ENCODE results near the gene FFAR2. TPM values are rescaled to one million over a fixed set of nuclear protein-coding genes. Genes with fewer than 3 reads are reported as not detected.
A peak's percentile ranks its signal among the peaks of the same experiment; 100 is the strongest.

FFAR2 gene
- total and polyA plus RNA-seq, 4 donors = 0.25 to 0.84 (median 0.47) TPM

DNA sequence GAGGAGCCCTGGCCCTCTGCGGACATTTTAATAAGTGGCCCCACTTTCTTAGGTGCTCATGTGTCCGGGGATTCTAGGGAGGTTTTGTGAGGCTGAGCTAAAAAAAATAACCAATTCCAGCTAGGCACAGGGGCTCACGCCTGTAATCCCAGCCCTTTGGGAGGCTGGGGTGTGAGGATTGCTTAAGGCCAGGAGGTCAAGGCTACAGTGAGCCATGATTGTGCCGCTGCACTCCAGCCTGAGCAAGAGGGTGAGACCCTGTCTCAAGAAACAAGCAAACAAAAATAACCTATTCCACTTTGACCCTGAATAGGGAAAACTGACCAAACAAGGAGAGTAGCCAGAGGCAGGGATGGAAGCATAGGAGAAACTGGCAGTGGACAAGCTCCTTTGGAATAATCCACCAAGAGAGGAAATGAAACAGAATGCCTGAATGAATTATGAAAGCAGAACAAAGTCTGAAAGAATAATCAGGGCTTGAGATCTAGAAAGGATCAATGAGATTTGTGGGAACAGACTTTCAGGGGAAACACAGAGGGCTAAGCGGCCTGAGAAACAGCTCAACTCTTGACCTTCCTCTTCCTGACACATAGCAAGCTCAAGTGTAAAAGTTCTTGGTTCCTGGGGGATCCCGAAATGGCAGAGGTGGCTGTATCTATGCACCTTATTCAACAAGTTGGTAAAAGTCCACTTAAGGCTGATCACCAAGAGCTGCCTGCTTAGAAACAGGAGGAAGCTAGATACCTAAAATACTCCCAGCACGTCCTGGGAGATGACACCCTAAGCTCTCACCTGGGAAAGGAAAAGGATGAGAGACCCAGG, 30.1 kb upstream of the FFAR2 start:
- Histone ChIP-seq H3K9me3 (ENCODE audit: control insufficient read depth in 4 of 4, low read length in 3 of 4) (no peaks in the 10 kb centered on the region), H3K36me3 (ENCODE audit: control insufficient read depth in 4 of 4, insufficient read depth in 3 of 4, low read depth in 1 of 4, low read length in 3 of 4) (no peaks in the 10 kb centered on the region), H3K27ac (ENCODE audit: low read depth in 1 of 2, low read length in 2 of 2) (no peak overlapping the region), H3K27me3 (ENCODE audit: control insufficient read depth in 4 of 4, insufficient read depth in 4 of 4, low read length in 3 of 4) (no peaks in the 10 kb centered on the region), H3K9ac (ENCODE audit: low read depth in 1 of 2, low read length in 2 of 2) (no peak overlapping the region), H3K4me3 (ENCODE audit: low read depth in 1 of 3, low read length in 3 of 3) (no peak overlapping the region), H3K4me1 (ENCODE audit: control insufficient read depth in 4 of 4, insufficient read depth in 4 of 4, low read length in 3 of 4) (peaks cover 0 to 6% (median 1%) of the 10 kb centered on the region in 4 donors)
- TF ChIP-seq, protein P1, sequence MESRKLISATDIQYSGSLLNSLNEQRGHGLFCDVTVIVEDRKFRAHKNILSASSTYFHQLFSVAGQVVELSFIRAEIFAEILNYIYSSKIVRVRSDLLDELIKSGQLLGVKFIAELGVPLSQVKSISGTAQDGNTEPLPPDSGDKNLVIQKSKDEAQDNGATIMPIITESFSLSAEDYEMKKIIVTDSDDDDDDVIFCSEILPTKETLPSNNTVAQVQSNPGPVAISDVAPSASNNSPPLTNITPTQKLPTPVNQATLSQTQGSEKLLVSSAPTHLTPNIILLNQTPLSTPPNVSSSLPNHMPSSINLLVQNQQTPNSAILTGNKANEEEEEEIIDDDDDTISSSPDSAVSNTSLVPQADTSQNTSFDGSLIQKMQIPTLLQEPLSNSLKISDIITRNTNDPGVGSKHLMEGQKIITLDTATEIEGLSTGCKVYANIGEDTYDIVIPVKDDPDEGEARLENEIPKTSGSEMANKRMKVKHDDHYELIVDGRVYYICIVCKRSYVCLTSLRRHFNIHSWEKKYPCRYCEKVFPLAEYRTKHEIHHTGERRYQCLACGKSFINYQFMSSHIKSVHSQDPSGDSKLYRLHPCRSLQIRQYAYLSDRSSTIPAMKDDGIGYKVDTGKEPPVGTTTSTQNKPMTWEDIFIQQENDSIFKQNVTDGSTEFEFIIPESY (IDR thresholded peaks at IDR 0.05) = no peak
- TF ChIP-seq HNF4A (conservative IDR thresholded peaks at IDR 0.05) = no peak
- TF ChIP-seq TAF1 (conservative IDR thresholded peaks at IDR 0.05) = no peak
- no peak for TF ChIP-seq RXRA (IDR thresholded peaks at IDR 0.05)
- no peak for DNase-seq (ENCODE audit: low spot score)
- WGBS = 81% methylated on average over 7 of the region's 7 CpGs

DNA sequence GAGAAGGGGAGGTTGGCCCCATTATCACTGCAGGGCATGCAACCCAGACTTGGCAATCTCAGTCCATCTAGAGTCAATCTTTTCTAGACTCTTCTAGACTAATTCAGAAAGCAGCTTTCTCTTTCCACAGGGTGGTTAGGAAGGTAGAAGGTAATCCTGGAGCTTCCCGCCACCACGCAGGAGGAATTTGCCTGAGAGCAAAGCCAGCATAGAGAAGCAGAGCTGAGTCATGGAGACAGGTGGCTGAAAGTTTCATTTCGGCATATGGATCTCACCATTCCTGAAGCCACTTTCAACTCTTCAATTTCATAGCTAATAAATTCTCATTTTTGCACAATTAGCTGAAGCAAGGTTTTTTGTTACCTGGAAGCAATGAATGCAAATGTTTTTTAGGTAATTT, 29.0 kb upstream of the FFAR2 start:
- Histone ChIP-seq H3K27ac (ENCODE audit: low read depth in 1 of 2, low read length in 2 of 2) (no peak overlapping the region), H3K4me3 (ENCODE audit: low read depth in 1 of 3, low read length in 3 of 3) (no peak overlapping the region), H3K4me1 (ENCODE audit: control insufficient read depth in 4 of 4, insufficient read depth in 4 of 4, low read length in 3 of 4) (peaks cover 0 to 9% (median 2%) of the 10 kb centered on the region in 4 donors), H3K9ac (ENCODE audit: low read depth in 1 of 2, low read length in 2 of 2) (no peak overlapping the region), H3K9me3 (ENCODE audit: control insufficient read depth in 4 of 4, low read length in 3 of 4) (no peaks in the 10 kb centered on the region), H3K36me3 (ENCODE audit: control insufficient read depth in 4 of 4, insufficient read depth in 3 of 4, low read depth in 1 of 4, low read length in 3 of 4) (no peaks in the 10 kb centered on the region), H3K27me3 (ENCODE audit: control insufficient read depth in 4 of 4, insufficient read depth in 4 of 4, low read length in 3 of 4) (no peaks in the 10 kb centered on the region)
- TF ChIP-seq JUND (IDR thresholded peaks at IDR 0.05) = no peak
- TF ChIP-seq, protein P1 (IDR thresholded peaks at IDR 0.05) = no peak
- TF ChIP-seq HNF4G (IDR thresholded peaks at IDR 0.05) = no peak
- 91% methylated on average over 3 of the region's 3 CpGs for WGBS
- no peak for DNase-seq (ENCODE audit: low spot score)

DNA sequence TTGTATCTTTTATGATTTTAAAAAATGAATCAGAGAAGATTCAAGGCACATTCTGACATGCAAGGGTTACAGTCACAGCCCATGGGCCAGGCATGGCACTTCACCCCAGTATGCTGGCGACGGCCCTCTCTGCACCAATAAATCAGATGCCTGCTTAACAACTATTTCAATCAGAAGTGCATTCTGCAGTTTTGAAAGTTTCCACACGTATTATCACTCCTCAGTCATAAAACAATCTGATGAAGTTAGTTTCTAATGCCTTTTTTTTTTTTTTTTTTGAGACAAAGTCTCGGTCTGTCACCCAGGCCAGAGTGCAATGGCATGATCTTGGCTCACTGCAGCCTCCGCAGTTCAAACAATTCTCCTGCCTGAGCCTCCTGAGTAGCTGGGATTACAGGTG, 28.3 kb upstream of the FFAR2 start:
- Histone ChIP-seq H3K27ac (ENCODE audit: low read depth in 1 of 2, low read length in 2 of 2) (peak overlapping the region; percentile 10 to 32), H3K9ac (ENCODE audit: low read depth in 1 of 2, low read length in 2 of 2) (no peak overlapping the region), H3K4me1 (ENCODE audit: control insufficient read depth in 4 of 4, insufficient read depth in 4 of 4, low read length in 3 of 4) (peaks cover 0 to 9% (median 2%) of the 10 kb centered on the region in 4 donors), H3K27me3 (ENCODE audit: control insufficient read depth in 4 of 4, insufficient read depth in 4 of 4, low read length in 3 of 4) (no peaks in the 10 kb centered on the region), H3K36me3 (ENCODE audit: control insufficient read depth in 4 of 4, insufficient read depth in 3 of 4, low read depth in 1 of 4, low read length in 3 of 4) (no peaks in the 10 kb centered on the region), H3K9me3 (ENCODE audit: control insufficient read depth in 4 of 4, low read length in 3 of 4) (no peaks in the 10 kb centered on the region), H3K4me3 (ENCODE audit: low read depth in 1 of 3, low read length in 3 of 3) (no peak overlapping the region)
- WGBS = 73% methylated on average over 5 of the region's 5 CpGs
- DNase-seq (ENCODE audit: low spot score) = no peak
- TF ChIP-seq GABPA (IDR thresholded peaks at IDR 0.05 in 1 of 2, conservative IDR thresholded peaks at IDR 0.05 in 1 of 2) (no peak), EGR1 (IDR thresholded peaks at IDR 0.05; ENCODE audit: low read depth in 2 of 2) (no peak), JUND (IDR thresholded peaks at IDR 0.05) (no peak), RAD21 (IDR thresholded peaks at IDR 0.05) (no peak), CTCF (IDR thresholded peaks at IDR 0.05; ENCODE audit: low read depth, low read length, missing input control) (no peak), HNF4G (IDR thresholded peaks at IDR 0.05) (no peak), FOXA1 (IDR thresholded peaks at IDR 0.05) (no peak), RXRA (IDR thresholded peaks at IDR 0.05) (no peak), YY1 (IDR thresholded peaks at IDR 0.05) (no peak), HNF4A (conservative IDR thresholded peaks at IDR 0.05) (no peak), FOXA2 (IDR thresholded peaks at IDR 0.05) (no peak), TAF1 (conservative IDR thresholded peaks at IDR 0.05) (no peak), NR2F2 (IDR thresholded peaks at IDR 0.05) (no peak)
- TF ChIP-seq, protein P1 (IDR thresholded peaks at IDR 0.05) = no peak
- TF ChIP-seq, protein P2, sequence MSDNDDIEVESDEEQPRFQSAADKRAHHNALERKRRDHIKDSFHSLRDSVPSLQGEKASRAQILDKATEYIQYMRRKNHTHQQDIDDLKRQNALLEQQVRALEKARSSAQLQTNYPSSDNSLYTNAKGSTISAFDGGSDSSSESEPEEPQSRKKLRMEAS (IDR thresholded peaks at IDR 0.05) = no peak
